Mucosa of descending colon (tissue), 3 donors: Measurements from ENCODE around the gene SLC44A3. TPM values are rescaled to one million over a fixed set of nuclear protein-coding genes. Genes with fewer than 3 reads are reported as not detected.

ENCODE experiments used
- ATAC-seq: fragments of 200-7000 bp; cut with Tn5 transposase; one replicate; pipeline ENCODE4 v1.9.1; 2020; ENCODE audit warnings: mild to moderate bottlenecking, moderate library complexity
- DNase-seq, 3 donors: peaks; one replicate each; pipeline ENCODE4 v3.0.0-alpha.2; 2020
- H3K36me3 ChIP-seq: fragments of 200-600 bp; one replicate; pipeline ENCODE4 v1.8.0; 2021; ENCODE audit warnings: low read depth, mild to moderate bottlenecking
- H3K4me1 ChIP-seq: fragments of 200-600 bp; one replicate; pipeline ENCODE4 v1.8.0; 2021; ENCODE audit warnings: low read depth, mild to moderate bottlenecking
- H3K4me3 ChIP-seq: fragments of 200-600 bp; one replicate; pipeline ENCODE4 v1.8.0; 2021; ENCODE audit warnings: mild to moderate bottlenecking
- H3K9me3 ChIP-seq: fragments of 200-600 bp; one replicate; pipeline ENCODE4 v1.8.0; 2021; ENCODE audit warnings: mild to moderate bottlenecking
- CTCF ChIP-seq: fragments of 200-600 bp; IDR thresholded peaks from one replicate; pipeline ENCODE4 v1.8.0; 2022; ENCODE audit warnings: antibody characterized with exemption, mild to moderate bottlenecking
- intact Hi-C, 2 donors: fragments of 100-400 bp; cut with DNase I in 1 of 2; cut with micrococcal nuclease in 1 of 2; formaldehyde crosslinking; loops; one replicate each; pipeline versions ENCODE4 v1.11.0 to v1.11.1; 2022; cut with DNase I, micrococcal nuclease
- total RNA-seq, 3 donors: library from RNA; stranded (reverse); fragmentation: NEBNext Ultra II Directional in 2 of 3; extraction: Animal tissue kit (Norgen Biotek cat#: 25700) in 2 of 3; gene quantifications; one replicate each; pipeline versions ENCODE4 v1.2.1 to v1.2.4, GENCODE V29; 2021 to 2023
- donor health status: DM: no; HTN: no; CAD: no; lungs with moderate emphysema.
- donor health status: DM: no; HTN: no; CAD: no.
- donor health status: DM: no; HTN: yes; CAD: no.

Gene SLC44A3
- total RNA-seq, 3 donors from 2014 or later: 37.4 to 89.1 (median 49.5) TPM

GRCh38 chr1:94787691-94788090, 32.5 kb upstream of the SLC44A3 start:
- intact Hi-C loops: no loop called here
- Histone ChIP-seq H3K36me3 (no peaks in the 10 kb centered on the region), H3K4me1 (peaks cover 6% of the 10 kb centered on the region), H3K9me3 (no peaks in the 10 kb centered on the region), H3K4me3 (no peak overlapping the region)
- TF ChIP-seq CTCF: no peak
- no peak for ATAC-seq
- no peak for DNase-seq

- intact Hi-C loops: loop anchor here in 1 of 2 donors (5.0 kb wide), 1 partner anchor 53 kb away; no protein-coding TSS in a partner anchor
- ATAC-seq (no peak), DNase-seq (no peak)
- Histone ChIP-seq H3K9me3 (no peaks in the 10 kb centered on the region), H3K4me3 (no peak overlapping the region), H3K36me3 (no peaks in the 10 kb centered on the region), H3K4me1 (no peaks in the 10 kb centered on the region)
- no peak for TF ChIP-seq CTCF
Measured at GRCh38 chr1:94790246-94790645, 29.9 kb upstream of the SLC44A3 start.

- H3K4me1 ChIP-seq: no peaks in the 10 kb centered on the region
- no peaks in the 10 kb centered on the region for H3K36me3 ChIP-seq
- TF ChIP-seq CTCF: no peak
- intact Hi-C loops: loop anchor here in 1 of 2 donors (5.0 kb wide), 1 partner anchor 53 kb away; no protein-coding TSS in a partner anchor
- H3K9me3 ChIP-seq: no peaks in the 10 kb centered on the region
- DNase-seq (no peak), ATAC-seq (no peak)
- H3K4me3 ChIP-seq: no peak overlapping the region
Measured at GRCh38 chr1:94790670-94791069, 29.5 kb upstream of the SLC44A3 start.

- no peak for TF ChIP-seq CTCF
- Histone ChIP-seq H3K4me1 (no peaks in the 10 kb centered on the region), H3K4me3 (no peak overlapping the region), H3K9me3 (no peaks in the 10 kb centered on the region), H3K36me3 (no peaks in the 10 kb centered on the region)
- intact Hi-C loops: loop anchor here in 1 of 2 donors (5.0 kb wide), 1 partner anchor 55 kb away; no protein-coding TSS in a partner anchor
- no peak for DNase-seq
- peak; percentile 97 for ATAC-seq
Measured at GRCh38 chr1:94792473-94793295, 27.5 kb upstream of the SLC44A3 start.

- no peak for ATAC-seq
- H3K4me3 ChIP-seq: no peak overlapping the region
- H3K4me1 ChIP-seq: no peaks in the 10 kb centered on the region
- intact Hi-C loops: loop anchor here in 1 of 2 donors (5.0 kb wide), 1 partner anchor 56 kb away; no protein-coding TSS in a partner anchor
- no peaks in the 10 kb centered on the region for H3K36me3 ChIP-seq
- H3K9me3 ChIP-seq: no peaks in the 10 kb centered on the region
- no peak for TF ChIP-seq CTCF
- no peak for DNase-seq
Measured at GRCh38 chr1:94793296-94793656, 26.9 kb upstream of the SLC44A3 start.
